Measurements from ENCODE around the gene PTCHD4.

PTCHD4 gene

GRCh38 chr6:48099713-48100587 is 11.0 kb downstream of the PTCHD4 start:
- Histone ChIP-seq H3K9me3 (ENCODE audit: control insufficient read depth, insufficient read depth, low read length) (no peaks in the 10 kb centered on the region), H4K20me1 (ENCODE audit: control insufficient read depth, insufficient read depth, low read depth, low read length) (no peaks in the 10 kb centered on the region), H3K4me1 (ENCODE audit: control insufficient read depth, low read length) (no peaks in the 10 kb centered on the region), H3K4me3 (ENCODE audit: low read length) (no peak overlapping the region), H3K9me2 (replicated peaks; ENCODE audit: control insufficient read depth, low read length) (no peaks in the 10 kb centered on the region), H3K79me2 (ENCODE audit: control insufficient read depth, low read length) (no peaks in the 10 kb centered on the region), H3K27me3 (ENCODE audit: control insufficient read depth, low read length) (no peaks in the 10 kb centered on the region), H3F3A (ENCODE audit: control insufficient read depth, insufficient read depth) (no peaks in the 10 kb centered on the region), H3K27ac (ENCODE audit: low read depth, low read length) (no peak overlapping the region), H3K36me3 (ENCODE audit: control insufficient read depth, low read length) (no peaks in the 10 kb centered on the region), H3K4me2 (ENCODE audit: low read length) (no peak overlapping the region)
- TF ChIP-seq EZH2phosphoT487 (IDR thresholded peaks at IDR 0.05; ENCODE audit: borderline replicate concordance, low read length) = no peak
- TF ChIP-seq, protein P1, sequence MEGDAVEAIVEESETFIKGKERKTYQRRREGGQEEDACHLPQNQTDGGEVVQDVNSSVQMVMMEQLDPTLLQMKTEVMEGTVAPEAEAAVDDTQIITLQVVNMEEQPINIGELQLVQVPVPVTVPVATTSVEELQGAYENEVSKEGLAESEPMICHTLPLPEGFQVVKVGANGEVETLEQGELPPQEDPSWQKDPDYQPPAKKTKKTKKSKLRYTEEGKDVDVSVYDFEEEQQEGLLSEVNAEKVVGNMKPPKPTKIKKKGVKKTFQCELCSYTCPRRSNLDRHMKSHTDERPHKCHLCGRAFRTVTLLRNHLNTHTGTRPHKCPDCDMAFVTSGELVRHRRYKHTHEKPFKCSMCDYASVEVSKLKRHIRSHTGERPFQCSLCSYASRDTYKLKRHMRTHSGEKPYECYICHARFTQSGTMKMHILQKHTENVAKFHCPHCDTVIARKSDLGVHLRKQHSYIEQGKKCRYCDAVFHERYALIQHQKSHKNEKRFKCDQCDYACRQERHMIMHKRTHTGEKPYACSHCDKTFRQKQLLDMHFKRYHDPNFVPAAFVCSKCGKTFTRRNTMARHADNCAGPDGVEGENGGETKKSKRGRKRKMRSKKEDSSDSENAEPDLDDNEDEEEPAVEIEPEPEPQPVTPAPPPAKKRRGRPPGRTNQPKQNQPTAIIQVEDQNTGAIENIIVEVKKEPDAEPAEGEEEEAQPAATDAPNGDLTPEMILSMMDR (IDR thresholded peaks at IDR 0.05; ENCODE audit: low read depth, low read length, poor library complexity, severe bottlenecking) = no peak

GRCh38 chr6:48098923-48099322 is 12.1 kb downstream of the PTCHD4 start:
- no peaks in the 10 kb centered on the region for H3K27me3 ChIP-seq (ENCODE audit: control insufficient read depth, low read length)
- no peak for TF ChIP-seq EZH2phosphoT487 (IDR thresholded peaks at IDR 0.05; ENCODE audit: borderline replicate concordance, low read length)
- TF ChIP-seq, protein P1 (IDR thresholded peaks at IDR 0.05; ENCODE audit: low read depth, low read length, poor library complexity, severe bottlenecking) = no peak
- no peaks in the 10 kb centered on the region for H3K4me1 ChIP-seq (ENCODE audit: control insufficient read depth, low read length)
- no peak overlapping the region for H3K27ac ChIP-seq (ENCODE audit: low read depth, low read length)
- no peaks in the 10 kb centered on the region for H3K36me3 ChIP-seq (ENCODE audit: control insufficient read depth, low read length)
- no peaks in the 10 kb centered on the region for H3K79me2 ChIP-seq (ENCODE audit: control insufficient read depth, low read length)
- H4K20me1 ChIP-seq (ENCODE audit: control insufficient read depth, insufficient read depth, low read depth, low read length) = no peaks in the 10 kb centered on the region
- no peaks in the 10 kb centered on the region for H3F3A ChIP-seq (ENCODE audit: control insufficient read depth, insufficient read depth)
- no peaks in the 10 kb centered on the region for H3K9me2 ChIP-seq (replicated peaks; ENCODE audit: control insufficient read depth, low read length)
- H3K4me2 ChIP-seq (ENCODE audit: low read length) = no peak overlapping the region
- no peak overlapping the region for H3K4me3 ChIP-seq (ENCODE audit: low read length)
- H3K9me3 ChIP-seq (ENCODE audit: control insufficient read depth, insufficient read depth, low read length) = no peaks in the 10 kb centered on the region

DNA sequence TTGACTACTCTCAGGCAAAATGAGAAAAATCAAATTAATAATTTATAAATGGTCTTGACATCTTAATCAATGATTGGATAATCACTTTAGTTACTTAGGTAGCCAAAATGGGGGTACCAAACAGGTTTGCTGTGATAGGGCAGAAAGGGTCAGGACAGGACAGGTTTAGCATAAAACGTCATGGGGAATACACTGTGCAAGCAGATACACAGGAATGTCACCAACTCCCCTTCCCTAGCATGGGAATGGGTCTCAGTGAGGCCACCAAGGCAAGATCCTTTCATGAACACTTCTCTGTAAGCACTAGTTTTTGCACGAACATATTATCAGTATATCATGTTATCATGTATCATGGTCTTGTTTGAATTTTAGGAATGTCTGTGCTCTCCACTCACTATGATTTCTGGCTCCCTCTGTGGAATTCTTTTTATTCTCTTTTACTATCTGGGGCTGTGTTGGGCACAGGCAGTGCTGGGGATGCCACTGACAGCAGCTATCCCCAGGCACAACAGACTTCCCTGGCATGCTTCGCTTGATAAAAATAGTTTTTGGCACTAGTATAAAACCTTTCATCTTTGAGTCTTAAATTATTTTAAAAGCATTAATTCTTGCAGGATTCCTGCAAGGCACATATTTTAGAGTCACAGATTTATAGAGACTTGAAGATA is 18.3 kb downstream of the PTCHD4 start:
- H3F3A ChIP-seq (ENCODE audit: control insufficient read depth, insufficient read depth) = no peaks in the 10 kb centered on the region
- no peak overlapping the region for H3K27ac ChIP-seq (ENCODE audit: low read depth, low read length)
- H4K20me1 ChIP-seq (ENCODE audit: control insufficient read depth, insufficient read depth, low read depth, low read length) = no peaks in the 10 kb centered on the region
- no peaks in the 10 kb centered on the region for H3K36me3 ChIP-seq (ENCODE audit: control insufficient read depth, low read length)
- TF ChIP-seq EZH2phosphoT487 (IDR thresholded peaks at IDR 0.05; ENCODE audit: borderline replicate concordance, low read length) = no peak
- TF ChIP-seq, protein P1 (IDR thresholded peaks at IDR 0.05; ENCODE audit: low read depth, low read length, poor library complexity, severe bottlenecking) = no peak
- no peak overlapping the region for H3K4me2 ChIP-seq (ENCODE audit: low read length)
- H3K9me3 ChIP-seq (ENCODE audit: control insufficient read depth, insufficient read depth, low read length) = no peaks in the 10 kb centered on the region
- no peaks in the 10 kb centered on the region for H3K79me2 ChIP-seq (ENCODE audit: control insufficient read depth, low read length)
- no peaks in the 10 kb centered on the region for H3K9me2 ChIP-seq (replicated peaks; ENCODE audit: control insufficient read depth, low read length)
- no peak overlapping the region for H3K4me3 ChIP-seq (ENCODE audit: low read length)
- no peaks in the 10 kb centered on the region for H3K4me1 ChIP-seq (ENCODE audit: control insufficient read depth, low read length)
- H3K27me3 ChIP-seq (ENCODE audit: control insufficient read depth, low read length) = no peaks in the 10 kb centered on the region

Data from DOHH2 (cell line).